HG03571 (cell line): ENCODE data around the gene RND3.

Experiments
- ATAC-seq: cut with Tn5 transposase; IDR thresholded peaks from one replicate; pipeline ENCODE4 v1.9.1; 2021; ENCODE audit not compliant: unreplicated experiment

Gene RND3

GRCh38 chr2:150476809-150477302, 10.6 kb downstream of the RND3 start:
- no peak for ATAC-seq

- ATAC-seq, result no peak
Observed at GRCh38 chr2:150476286-150476685, 11.2 kb downstream of the RND3 start.

- no peak for ATAC-seq
Observed at GRCh38 chr2:150475479-150476250, 11.8 kb downstream of the RND3 start.

- ATAC-seq, result no peak
Observed at GRCh38 chr2:150474326-150475074, 13.0 kb downstream of the RND3 start.

GRCh38 chr2:150473767-150474166, 13.7 kb downstream of the RND3 start:
- ATAC-seq, result no peak

- ATAC-seq, result no peak
Observed at GRCh38 chr2:150472511-150472899, 15.0 kb downstream of the RND3 start.

GRCh38 chr2:150471813-150472510, 15.5 kb downstream of the RND3 start:
- ATAC-seq, result no peak

GRCh38 chr2:150470435-150470834, 17.0 kb downstream of the RND3 start:
- ATAC-seq, result no peak

GRCh38 chr2:150469706-150470274, 17.7 kb downstream of the RND3 start:
- no peak for ATAC-seq

GRCh38 chr2:150468350-150468960, 19.0 kb downstream of the RND3 start:
- ATAC-seq, result no peak

- ATAC-seq, result no peak
Observed at GRCh38 chr2:150467621-150467963, 19.9 kb downstream of the RND3 start.

- no peak for ATAC-seq
Observed at GRCh38 chr2:150466741-150467620, 20.5 kb downstream of the RND3 start.

GRCh38 chr2:150465703-150466569, 21.5 kb downstream of the RND3 start:
- no peak for ATAC-seq

- no peak for ATAC-seq
Observed at GRCh38 chr2:150464986-150465385, 22.5 kb downstream of the RND3 start.

GRCh38 chr2:150464270-150464669, 23.2 kb downstream of the RND3 start:
- no peak for ATAC-seq

- ATAC-seq, result no peak
Observed at GRCh38 chr2:150462770-150463169, 24.7 kb downstream of the RND3 start.

GRCh38 chr2:150459281-150459680, 28.2 kb downstream of the RND3 start:
- ATAC-seq, result no peak

- no peak for ATAC-seq
Observed at GRCh38 chr2:150450765-150451164, 36.7 kb downstream of the RND3 start.

GRCh38 chr2:150449856-150450255, 37.6 kb downstream of the RND3 start:
- no peak for ATAC-seq
